HG02981 (cell line): ENCODE measurements around the gene SETD3.

ENCODE experiments used
- ATAC-seq: cut with Tn5 transposase; IDR thresholded peaks from one replicate; pipeline ENCODE4 v1.9.1; 2021; ENCODE audit warnings: mild to moderate bottlenecking, moderate library complexity; ENCODE audit not compliant: unreplicated experiment

Gene SETD3

GRCh38 chr14:99461411-99462085 is 19.1 kb downstream of the SETD3 start:
- no peak for ATAC-seq

- ATAC-seq: no peak
These were observed 19.9 kb downstream of the SETD3 start for GRCh38 chr14:99460793-99461192.

- ATAC-seq: no peak
These were observed 21.1 kb downstream of the SETD3 start for GRCh38 chr14:99459481-99460100.

GRCh38 chr14:99454246-99454645 is 26.4 kb downstream of the SETD3 start:
- no peak for ATAC-seq

- ATAC-seq: no peak
These were observed 27.7 kb downstream of the SETD3 start for GRCh38 chr14:99452968-99453367.

- no peak for ATAC-seq
These were observed 29.4 kb downstream of the SETD3 start for GRCh38 chr14:99451234-99451633.

- no peak for ATAC-seq
These were observed 30.4 kb downstream of the SETD3 start for GRCh38 chr14:99450266-99450665.

GRCh38 chr14:99447739-99448138 is 32.9 kb downstream of the SETD3 start:
- no peak for ATAC-seq

GRCh38 chr14:99445931-99446330 is 34.7 kb downstream of the SETD3 start:
- ATAC-seq: no peak

- ATAC-seq: no peak
These were observed 38.7 kb downstream of the SETD3 start for GRCh38 chr14:99441918-99442317.

GRCh38 chr14:99441157-99441870 is 39.3 kb downstream of the SETD3 start:
- ATAC-seq: no peak

- ATAC-seq: no peak
These were observed 40.4 kb downstream of the SETD3 start for GRCh38 chr14:99440278-99440677.

- ATAC-seq: no peak
These were observed 43.0 kb downstream of the SETD3 start for GRCh38 chr14:99437706-99438105.

- ATAC-seq: no peak
These were observed 44.1 kb downstream of the SETD3 start for GRCh38 chr14:99436247-99437180.

GRCh38 chr14:99435327-99435726 is 45.3 kb downstream of the SETD3 start:
- no peak for ATAC-seq

- no peak for ATAC-seq
These were observed 48.2 kb downstream of the SETD3 start for GRCh38 chr14:99432485-99432884.

- no peak for ATAC-seq
These were observed 48.7 kb downstream of the SETD3 start for GRCh38 chr14:99431986-99432385.

- peak; percentile 90 for ATAC-seq
These were observed 50.2 kb downstream of the SETD3 start for GRCh38 chr14:99430491-99430890.

- ATAC-seq: no peak
These were observed 52.9 kb downstream of the SETD3 start for GRCh38 chr14:99427632-99428300.

- no peak for ATAC-seq
These were observed 53.8 kb downstream of the SETD3 start for GRCh38 chr14:99426813-99427346.
